IPS DF 6.9 (cell line): ENCODE results near the gene PANK4.

Source experiments
- DNase-seq: peaks from one replicate; pipeline ENCODE4 v3.0.0-alpha.2; 2013; ENCODE audit warnings: low read depth, low spot score
- H3K27ac ChIP-seq: one replicate; pipeline ENCODE4 v1.5.1; 2013; ENCODE audit warnings: low read length, control low read depth
- H3K27me3 ChIP-seq: 2 replicates; pipeline ENCODE4 v1.6.1; 2013; ENCODE audit warnings: mild to moderate bottlenecking, low read length; ENCODE audit not compliant: control insufficient read depth, insufficient read depth
- H3K36me3 ChIP-seq: 2 replicates; pipeline ENCODE4 v1.6.1; 2013; ENCODE audit warnings: low read length; ENCODE audit not compliant: control insufficient read depth, insufficient read depth
- H3K4me1 ChIP-seq: 2 replicates; pipeline ENCODE4 v1.6.1; 2013; ENCODE audit warnings: low read length; ENCODE audit not compliant: control insufficient read depth, insufficient read depth
- H3K4me3 ChIP-seq: 2 replicates; pipeline ENCODE4 v1.5.1; 2013; ENCODE audit warnings: mild to moderate bottlenecking, low read length
- H3K9me3 ChIP-seq: 2 replicates; pipeline ENCODE4 v1.6.1; 2013; ENCODE audit warnings: low read length, inconsistent platforms; ENCODE audit not compliant: control insufficient read depth, insufficient read depth
- WGBS: extraction: QIAGEN DNeasy Blood & Tissue Kit; methylation state at CpG from one replicate; pipeline ENCODE4 v1.1.7; 2013; ENCODE audit warnings: mixed read lengths, missing lambda C conversion rate; ENCODE audit not compliant: insufficient read length, insufficient coverage; 5-methylcytosine and 5-hydroxymethylcytosine counted together

PANK4 gene

DNA sequence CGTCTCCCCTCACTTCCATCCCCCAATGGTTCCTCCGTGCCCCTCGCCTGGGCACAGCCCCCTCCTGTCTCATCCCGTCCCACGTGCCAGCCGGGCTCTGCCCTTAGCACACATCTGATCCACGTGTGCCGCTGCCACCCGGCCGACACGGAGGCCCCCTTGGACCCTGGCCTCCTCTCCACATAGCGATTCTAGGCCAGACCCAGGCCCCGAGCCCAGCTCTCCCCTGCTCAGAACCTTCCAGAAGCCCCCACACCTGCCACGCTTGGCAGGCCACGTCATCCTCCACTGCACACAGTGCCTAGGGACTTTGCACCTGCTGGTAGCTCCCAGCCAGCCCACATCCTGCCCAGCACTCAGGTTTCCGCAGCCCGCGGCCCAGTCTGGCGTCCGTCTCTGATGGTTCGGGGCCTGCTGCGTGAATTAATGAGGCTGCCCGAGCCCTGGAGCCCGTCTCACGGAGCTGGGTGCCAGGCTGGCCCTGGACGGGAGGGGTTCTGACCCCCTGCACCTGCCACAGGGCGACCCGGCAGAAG, 30.2 kb downstream of the PANK4 start:
- no CpG with 5 or more reads among the region's 28 CpGs for whole genome bisulfite sequencing
- Histone ChIP-seq H3K9me3 (no peaks in the 10 kb centered on the region), H3K27ac (no peak overlapping the region), H3K27me3 (no peaks in the 10 kb centered on the region), H3K4me1 (no peaks in the 10 kb centered on the region), H3K4me3 (no peak overlapping the region), H3K36me3 (no peaks in the 10 kb centered on the region; the same call in 1 of the 2 replicates)
- no peak for DNase-seq

DNA sequence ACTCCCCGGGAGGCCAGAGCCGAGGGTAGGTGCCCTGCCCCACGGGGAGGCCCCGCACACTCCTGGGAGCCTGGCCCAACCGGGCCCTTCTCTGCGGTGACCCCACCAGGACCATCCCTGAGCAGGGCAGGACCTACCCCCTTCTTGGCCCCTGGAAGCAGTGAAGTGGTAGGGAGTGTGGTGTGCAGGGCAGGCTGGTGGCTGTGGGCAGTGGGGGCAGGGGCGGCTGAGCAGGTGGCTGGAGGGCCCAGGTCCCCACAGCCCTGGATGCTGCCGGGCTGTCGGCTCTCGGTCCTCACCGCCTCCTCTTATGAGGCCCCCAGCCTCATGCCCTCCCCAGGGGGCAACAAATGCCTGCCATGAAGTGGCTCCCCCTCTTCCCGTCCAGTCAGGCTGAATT, 30.9 kb downstream of the PANK4 start:
- no peaks in the 10 kb centered on the region; the same call in 1 of the 2 replicates for H3K36me3 ChIP-seq
- no peak overlapping the region for H3K4me3 ChIP-seq
- no CpG with 5 or more reads among the region's 12 CpGs for WGBS
- no peaks in the 10 kb centered on the region for H3K9me3 ChIP-seq
- H3K4me1 ChIP-seq: no peaks in the 10 kb centered on the region
- H3K27me3 ChIP-seq: no peaks in the 10 kb centered on the region
- no peak for DNase-seq
- H3K27ac ChIP-seq: no peak overlapping the region

DNA sequence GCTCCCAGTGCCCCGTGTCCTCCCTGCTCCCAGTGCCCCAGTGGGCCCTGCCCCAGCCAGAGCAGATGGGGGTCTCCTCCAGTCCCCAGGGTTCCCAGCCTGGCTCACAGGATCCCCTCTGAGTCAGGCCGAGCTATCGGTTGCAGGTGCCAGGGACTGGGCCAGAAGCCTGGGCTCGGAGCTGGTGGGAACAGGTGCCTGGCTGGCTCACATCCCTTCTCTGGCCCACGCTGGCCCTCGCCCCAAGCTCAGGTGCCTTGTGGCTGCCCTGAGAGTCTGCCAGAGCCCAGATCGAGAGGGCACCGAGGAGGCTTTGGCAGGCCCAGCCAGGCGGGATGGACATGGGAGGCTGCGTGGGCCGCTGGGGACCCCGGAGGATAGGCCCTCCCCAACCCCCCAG, 31.4 kb downstream of the PANK4 start:
- Histone ChIP-seq H3K36me3 (no peaks in the 10 kb centered on the region; the same call in 1 of the 2 replicates), H3K9me3 (no peaks in the 10 kb centered on the region), H3K4me3 (no peak overlapping the region), H3K27me3 (no peaks in the 10 kb centered on the region), H3K27ac (no peak overlapping the region), H3K4me1 (no peaks in the 10 kb centered on the region)
- DNase-seq: no peak
- no CpG with 5 or more reads among the region's 12 CpGs for WGBS

DNA sequence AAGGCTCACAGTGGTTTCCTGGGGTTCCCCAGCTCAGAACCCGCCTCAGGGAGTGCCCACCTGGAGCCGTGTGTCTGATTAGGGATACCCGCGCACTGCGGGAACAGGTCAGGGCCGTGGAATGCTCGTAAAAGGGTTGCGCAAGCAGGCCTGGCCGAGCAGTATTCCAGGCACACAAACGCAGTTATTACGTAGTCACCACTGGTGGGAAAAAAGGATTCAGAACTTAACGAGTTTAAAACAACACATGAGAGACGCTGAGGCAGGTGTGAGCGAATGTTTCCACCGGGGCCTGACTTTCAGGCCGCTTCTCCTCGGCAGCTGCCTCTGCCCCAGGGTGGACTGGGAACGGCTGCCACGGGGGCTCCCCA, 32.1 kb downstream of the PANK4 start:
- Histone ChIP-seq H3K27me3 (no peaks in the 10 kb centered on the region), H3K9me3 (no peaks in the 10 kb centered on the region), H3K27ac (no peak overlapping the region), H3K4me3 (no peak overlapping the region), H3K36me3 (no peaks in the 10 kb centered on the region; the same call in 1 of the 2 replicates), H3K4me1 (no peaks in the 10 kb centered on the region)
- no peak for DNase-seq
- WGBS: no CpG with 5 or more reads among the region's 19 CpGs

DNA sequence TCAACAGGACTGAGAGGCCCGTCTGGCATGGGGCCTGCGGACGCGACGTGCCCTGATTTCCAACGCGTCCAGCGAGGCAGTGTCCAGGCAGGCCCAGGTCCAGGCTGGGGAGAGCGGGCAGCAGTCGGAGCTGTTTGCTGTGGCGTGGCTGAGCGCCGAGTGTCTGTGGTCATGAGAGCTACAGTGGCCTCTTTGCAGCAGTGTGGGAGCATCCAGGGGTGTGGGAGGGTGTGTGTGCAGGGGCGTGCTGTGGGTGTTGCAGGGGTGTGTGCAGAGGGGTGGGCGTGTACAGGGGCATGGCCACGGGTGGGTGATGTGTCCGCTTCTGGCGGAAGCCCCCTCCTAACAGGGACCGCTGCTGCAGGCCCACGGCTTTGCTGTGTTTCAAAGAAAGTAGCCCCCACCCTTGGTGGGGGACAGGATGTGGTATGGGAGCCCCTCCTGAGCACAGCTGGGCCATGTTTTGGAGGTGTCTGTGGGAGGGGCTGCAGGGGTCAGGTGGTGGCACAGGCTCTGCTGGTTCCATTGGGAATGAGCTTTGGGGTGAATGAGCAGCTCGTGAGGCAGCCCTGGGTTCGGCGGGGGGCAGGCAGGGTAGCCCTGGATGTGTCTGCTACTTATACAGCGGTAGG, 32.6 kb downstream of the PANK4 start:
- Histone ChIP-seq H3K4me1 (no peaks in the 10 kb centered on the region), H3K27ac (no peak overlapping the region)
- no CpG with 5 or more reads among the region's 24 CpGs for WGBS

DNA sequence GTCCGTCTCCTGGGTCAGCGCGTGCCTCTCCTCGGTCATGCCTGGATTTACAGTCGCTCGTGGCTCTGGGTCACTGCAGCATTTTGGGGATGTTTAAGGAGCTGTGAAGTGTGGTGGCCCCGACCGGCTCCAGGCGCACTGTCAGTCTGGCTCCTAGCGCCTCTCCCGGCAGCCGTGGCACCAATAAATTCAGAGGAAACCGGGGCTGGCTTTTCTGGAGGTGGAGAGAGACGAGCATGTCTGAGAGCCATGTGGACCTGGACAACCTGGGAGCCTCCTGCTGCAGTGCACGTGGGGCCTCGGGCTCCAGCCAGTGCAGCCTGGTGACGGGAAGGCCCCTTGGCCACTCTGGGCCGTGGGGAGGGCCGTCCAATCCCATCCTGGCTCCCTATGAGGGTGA, 33.2 kb downstream of the PANK4 start:
- Histone ChIP-seq H3K9me3 (no peaks in the 10 kb centered on the region), H3K36me3 (no peaks in the 10 kb centered on the region; the same call in 1 of the 2 replicates), H3K4me1 (no peaks in the 10 kb centered on the region), H3K27me3 (no peaks in the 10 kb centered on the region), H3K27ac (no peak overlapping the region), H3K4me3 (no peak overlapping the region)
- DNase-seq: no peak
- WGBS: no CpG with 5 or more reads among the region's 19 CpGs

More for the DNA sequence above, 32.6 kb downstream of the PANK4 start:
- H3K4me3 ChIP-seq: no peak overlapping the region
- H3K36me3 ChIP-seq: no peaks in the 10 kb centered on the region; the same call in 1 of the 2 replicates
- H3K9me3 ChIP-seq: no peaks in the 10 kb centered on the region
- no peak for DNase-seq
- no peaks in the 10 kb centered on the region for H3K27me3 ChIP-seq

DNA sequence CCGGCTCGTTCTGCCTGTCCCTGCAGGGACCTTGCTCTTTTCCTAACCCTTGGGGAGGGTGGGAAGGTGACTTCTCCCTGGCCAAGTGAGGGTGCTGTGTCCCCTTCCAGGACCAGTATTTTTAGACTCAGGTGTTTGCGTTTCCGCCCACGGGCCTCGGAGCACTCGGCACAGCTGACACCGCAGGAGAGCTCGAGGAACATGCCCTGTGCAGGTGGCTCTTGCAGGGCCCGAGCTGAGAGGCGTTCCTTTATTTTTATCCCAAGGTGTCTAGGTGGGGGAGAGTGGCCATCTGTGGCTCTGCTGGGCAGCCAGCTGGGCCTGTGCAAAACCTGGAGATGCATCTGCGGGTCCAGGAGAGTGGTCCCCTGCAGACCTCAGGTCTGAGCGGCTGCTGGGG, 34.3 kb downstream of the PANK4 start:
- H3K27ac ChIP-seq: no peak overlapping the region
- no peaks in the 10 kb centered on the region for H3K4me1 ChIP-seq
- DNase-seq: no peak
- no peaks in the 10 kb centered on the region for H3K9me3 ChIP-seq
- no peaks in the 10 kb centered on the region for H3K27me3 ChIP-seq
- H3K4me3 ChIP-seq: no peak overlapping the region
- WGBS: no CpG with 5 or more reads among the region's 13 CpGs
- no peaks in the 10 kb centered on the region; the same call in 1 of the 2 replicates for H3K36me3 ChIP-seq

DNA sequence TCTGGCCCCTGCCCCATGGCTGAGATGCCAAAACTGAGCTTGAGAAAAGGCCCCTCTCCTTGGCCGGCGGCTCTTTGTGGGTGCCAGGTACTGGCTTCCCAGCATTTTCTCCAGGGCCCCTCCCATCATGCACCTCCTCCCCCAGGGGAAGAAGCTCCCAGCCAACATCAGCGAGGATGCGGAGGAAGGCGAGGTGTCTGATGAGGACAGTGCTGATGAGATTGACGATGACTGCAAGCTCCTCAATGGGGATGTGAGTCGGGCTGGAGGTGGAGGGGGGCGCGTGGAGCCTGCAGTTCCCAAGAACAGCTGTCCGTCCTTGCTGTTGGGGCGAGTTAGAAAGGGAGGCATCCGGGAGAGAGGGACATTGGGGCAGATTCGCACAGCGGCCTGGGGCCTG, 36.8 kb downstream of the PANK4 start:
- WGBS: no CpG with 5 or more reads among the region's 14 CpGs
- no peaks in the 10 kb centered on the region for H3K4me1 ChIP-seq
- no peak overlapping the region for H3K27ac ChIP-seq
- no peaks in the 10 kb centered on the region for H3K9me3 ChIP-seq
- H3K4me3 ChIP-seq: no peak overlapping the region
- no peaks in the 10 kb centered on the region for H3K27me3 ChIP-seq
- DNase-seq: no peak
- H3K36me3 ChIP-seq: no peaks in the 10 kb centered on the region; the same call in 1 of the 2 replicates

DNA sequence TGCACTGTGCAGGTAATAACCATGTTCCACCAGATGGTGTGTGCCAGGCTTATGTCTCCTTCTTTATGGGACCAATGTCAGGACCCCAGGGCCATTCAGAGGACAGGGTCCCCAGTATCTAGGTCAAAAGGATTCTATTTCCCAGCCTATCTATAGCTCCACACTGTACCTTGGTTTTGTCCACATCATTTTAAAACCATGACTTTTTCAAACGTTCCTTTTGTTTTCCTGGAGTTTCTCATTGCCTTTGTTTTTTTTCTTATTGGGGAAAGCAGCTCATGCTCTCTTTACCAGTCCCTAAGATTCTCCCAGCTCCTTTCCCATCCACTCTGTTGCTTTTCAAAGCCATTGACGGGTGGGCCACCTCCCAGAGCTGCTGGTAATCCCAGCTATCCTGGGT, 37.7 kb downstream of the PANK4 start:
- Histone ChIP-seq H3K9me3 (no peaks in the 10 kb centered on the region), H3K27me3 (no peaks in the 10 kb centered on the region), H3K4me3 (no peak overlapping the region), H3K27ac (no peak overlapping the region), H3K36me3 (no peaks in the 10 kb centered on the region; the same call in 1 of the 2 replicates), H3K4me1 (no peaks in the 10 kb centered on the region)
- no peak for DNase-seq
- no CpG with 5 or more reads among the region's 2 CpGs for WGBS

DNA sequence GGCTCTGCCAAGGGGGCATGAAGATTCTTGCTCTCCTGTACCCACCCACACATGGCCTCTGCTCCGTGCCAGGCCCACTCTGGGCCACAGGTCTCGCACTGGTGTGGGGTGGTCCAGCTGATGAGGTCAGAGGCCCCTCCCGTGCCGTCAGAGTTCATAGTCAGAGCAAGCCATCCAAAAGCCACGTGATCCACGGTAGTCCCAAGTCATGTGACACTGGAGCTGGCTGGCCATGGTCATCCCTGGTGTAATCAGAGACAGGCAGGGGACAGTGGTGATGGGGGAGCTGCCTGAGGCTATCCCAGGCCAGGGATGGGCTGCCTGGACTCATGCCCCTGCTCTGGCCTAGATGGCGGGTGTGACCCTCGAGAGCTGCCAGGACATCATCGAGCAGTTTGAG, 39.8 kb downstream of the PANK4 start:
- WGBS: no CpG with 5 or more reads among the region's 9 CpGs
- Histone ChIP-seq H3K4me3 (no peak overlapping the region), H3K27ac (no peak overlapping the region), H3K9me3 (no peaks in the 10 kb centered on the region), H3K36me3 (no peaks in the 10 kb centered on the region; the same call in 1 of the 2 replicates), H3K27me3 (no peaks in the 10 kb centered on the region), H3K4me1 (no peaks in the 10 kb centered on the region)
- no peak for DNase-seq

DNA sequence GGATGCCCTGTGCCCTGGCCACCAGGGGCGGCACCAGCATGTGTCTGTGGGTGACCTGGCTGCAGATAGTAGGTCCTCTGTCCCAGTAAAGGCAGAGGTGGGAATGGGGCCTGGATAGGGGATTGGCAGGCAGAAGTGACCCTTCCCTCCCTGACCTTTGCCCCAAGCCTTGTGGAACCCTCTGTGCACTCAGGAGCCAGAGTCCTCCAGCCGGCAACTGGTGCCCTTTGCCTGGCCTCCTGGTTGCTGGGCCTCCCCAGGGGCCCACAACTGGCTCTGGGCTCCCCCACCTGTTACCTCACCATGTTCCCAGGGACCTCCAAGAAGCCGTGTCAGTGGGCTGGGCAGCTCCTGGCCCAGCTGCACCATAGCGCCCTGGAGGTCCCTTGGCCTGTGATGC, 40.4 kb downstream of the PANK4 start:
- no peak overlapping the region for H3K27ac ChIP-seq
- H3K9me3 ChIP-seq: no peaks in the 10 kb centered on the region
- no peaks in the 10 kb centered on the region; the same call in 1 of the 2 replicates for H3K36me3 ChIP-seq
- no peak overlapping the region for H3K4me3 ChIP-seq
- WGBS: no CpG with 5 or more reads among the region's 4 CpGs
- no peak for DNase-seq
- H3K27me3 ChIP-seq: no peaks in the 10 kb centered on the region
- no peaks in the 10 kb centered on the region for H3K4me1 ChIP-seq
